Gastroesophageal sphincter (tissue), 4 donors: Measurements from ENCODE around the gene CINP. TPM values are rescaled to one million over a fixed set of nuclear protein-coding genes. Genes with fewer than 3 reads are reported as not detected.
"Not testable (repeated sequence)": the region's sequence is repeated elsewhere in the genome, so short reads cannot be mapped to it uniquely, and the experiment has no call there.

Experiments
- ATAC-seq: fragments of 150-250 bp; one replicate; pipeline ENCODE4 v1.9.1; 2016; ENCODE audit warnings: mild to moderate bottlenecking, moderate library complexity
- H3K27ac ChIP-seq, 4 donors: fragments of 200-600 bp; sonication (generic) in 3 of 4; 1 replicate in 3 of 4; 2 replicates in 1 of 4; pipeline ENCODE4 v1.5.1; 2016 to 2019
- H3K27me3 ChIP-seq: fragments of 200-600 bp; sonication (generic); one replicate; pipeline ENCODE4 v1.5.1; 2019
- H3K36me3 ChIP-seq, 2 donors: fragments of 200-600 bp; sonication (generic); one replicate each; pipeline ENCODE4 v1.5.1; 2019; ENCODE audit warnings: control low read depth in 1 of 2
- H3K4me1 ChIP-seq, 3 donors: fragments of 200-600 bp; sonication (generic); 1 replicate in 2 of 3; 2 replicates in 1 of 3; pipeline ENCODE4 v1.5.1; 2016 to 2019; ENCODE audit warnings: control low read depth in 2 of 3
- H3K4me3 ChIP-seq, 2 donors: fragments of 200-600 bp; sonication (generic); one replicate each; pipeline ENCODE4 v1.5.1; 2019; ENCODE audit warnings: mild to moderate bottlenecking in 1 of 2, moderate library complexity in 1 of 2
- H3K9me3 ChIP-seq, 3 donors: fragments of 200-600 bp; sonication (generic); one replicate each; pipeline ENCODE4 v1.5.1; 2017 to 2019; ENCODE audit warnings: control low read depth in 2 of 3
- CTCF ChIP-seq, 4 experiments: fragments of 200-600 bp in 2 of 4; fragments of 450-650 bp in 2 of 4; sonication (generic) in 1 of 4; IDR thresholded peaks; one replicate each; pipeline ENCODE4 v1.5.1; 2017 to 2019; ENCODE audit warnings: antibody characterized with exemption in 4 of 4, mild to moderate bottlenecking in 2 of 4, moderate library complexity in 2 of 4
- EP300 ChIP-seq: sonication (generic); formaldehyde crosslinking; IDR thresholded peaks from one replicate; pipeline ENCODE4 v1.6.1; 2017; ENCODE audit warnings: antibody characterized with exemption, mild to moderate bottlenecking
- POLR2A ChIP-seq, 2 donors: fragments of 450-650 bp; IDR thresholded peaks; one replicate each; pipeline ENCODE4 v1.6.1; 2017; ENCODE audit warnings: antibody characterized with exemption in 2 of 2, mild to moderate bottlenecking in 2 of 2, moderate library complexity in 1 of 2
- POLR2AphosphoS5 ChIP-seq: sonication (generic); formaldehyde crosslinking; IDR thresholded peaks from one replicate; pipeline ENCODE4 v1.6.1; 2017; ENCODE audit warnings: antibody characterized with exemption
- WGBS, 2 donors: methylation state at CpG; one replicate each; pipeline ENCODE4 v1.1.5; 2018; ENCODE audit warnings: low coverage in 1 of 2; 5-methylcytosine and 5-hydroxymethylcytosine counted together
- total RNA-seq, 4 donors: library from RNA; depleted of rRNA; stranded (reverse); fragments of >200 nt; gene quantifications; one replicate each; pipeline ENCODE4 v1.1.0, GENCODE V29; 2016

Gene CINP
- total RNA-seq, 4 donors from 2014 or later = 26.3 to 52.1 (median 29.3) TPM

- Histone ChIP-seq H3K27ac (peak within 1 kb of the TSS; percentile 21 to 75 (median 74)), H3K9me3 (no peaks in the 10 kb centered on the region), H3K36me3 (no peaks in the 10 kb centered on the region), H3K27me3 (no peaks in the 10 kb centered on the region), H3K4me3 (peak within 1 kb of the TSS; percentile 70 to 84), H3K4me1 (peaks cover 0 to 16% (median 0%) of the 10 kb centered on the region in 3 donors)
- TF ChIP-seq EP300 (no peak), CTCF (IDR thresholded peaks at IDR 0.05) (no peak), POLR2A (IDR thresholded peaks at IDR 0.05) (no peak), POLR2AphosphoS5 (no peak)
- peak; percentile 100 for ATAC-seq
- 0 to 2% methylated on average over 13 to 16 of the region's 53 CpGs for WGBS, 2 donors
Observed at GRCh38 chr14:102304611-102305506, 57.8 kb downstream of the CINP start, which contains the start of gene MOK. TSS of gene MOK (minus strand) at chr14:102305164. CDS start at chr14:102304968, 196 bp downstream.

- H3K27me3 ChIP-seq = no peaks in the 10 kb centered on the region
- H3K36me3 ChIP-seq = no peaks in the 10 kb centered on the region
- H3K27ac ChIP-seq = no peak overlapping the region
- H3K4me3 ChIP-seq = no peak overlapping the region
- TF ChIP-seq POLR2A (IDR thresholded peaks at IDR 0.05) (no peak), CTCF (IDR thresholded peaks at IDR 0.05) (no peak), EP300 (no peak), POLR2AphosphoS5 (no peak)
- H3K4me1 ChIP-seq = peaks cover 0 to 16% (median 0%) of the 10 kb centered on the region in 3 donors
- ATAC-seq = no peak
- 78 to 80% methylated on average over 3 of the region's 3 CpGs for WGBS, 2 donors
- H3K9me3 ChIP-seq = no peaks in the 10 kb centered on the region
Observed at GRCh38 chr14:102303664-102304063, 59.0 kb downstream of the CINP start.

GRCh38 chr14:102298303-102299070 lies 64.2 kb downstream of the CINP start:
- not testable (repeated sequence) for H3K27me3 ChIP-seq, H3K36me3 ChIP-seq, ATAC-seq, H3K4me3 ChIP-seq, H3K27ac ChIP-seq, H3K9me3 ChIP-seq
- peaks cover 0 to 24% (median 0%) of the 10 kb centered on the region in 3 donors for H3K4me1 ChIP-seq
- 90% methylated on average over 3 to 11 of the region's 12 CpGs for WGBS, 2 donors

Other genes starting within 250 kb of the CINP start
- gene WDR20, start 223.0 kb downstream of the CINP start, total RNA-seq = 10 to 100 TPM; 24.6 to 33.0 (median 28.9) TPM
- 10 to 100 TPM; 10.6 to 15.4 (median 10.7) TPM for gene MOK, start 57.7 kb downstream of the CINP start, total RNA-seq
- gene ZNF839, start 43.1 kb downstream of the CINP start, total RNA-seq = 10 to 100 TPM in 1 of 4 donors, 1 to 10 TPM in 3; 6.5 to 10.1 (median 8.4) TPM
- 10 to 100 TPM; 26.0 to 57.2 (median 30.5) TPM for gene TECPR2, start 51 bp upstream of the CINP start, total RNA-seq
- gene ANKRD9, start 146.9 kb upstream of the CINP start, total RNA-seq = 10 to 100 TPM; 19.4 to 44.2 (median 31.3) TPM
- 10 to 100 TPM; 11.6 to 15.6 (median 14.0) TPM for gene RCOR1, start 229.8 kb upstream of the CINP start, total RNA-seq